Renal pelvis (tissue), 12 donors: ENCODE measurements around the gene WASF3. TPM values are rescaled to one million over a fixed set of nuclear protein-coding genes. Genes with fewer than 3 reads are reported as not detected.

Source experiments
- DNase-seq: peaks from one replicate; pipeline ENCODE4 v3.0.0-alpha.2; 2013
- long read RNA-seq, 16 experiments: transcript quantifications; one replicate each; lab custom pipeline, GENCODE V29; 2026
- polyA plus RNA-seq, 3 donors: library from polyadenylated mRNA; unstranded; fragments of 120-200 nt; gene quantifications; one replicate each; pipeline ENCODE4 v1.2.1, GENCODE V29; 2013; ENCODE audit not compliant: insufficient read length in 3 of 3

WASF3 gene
- polyA plus RNA-seq, result 10 to 100 TPM; 41.4 to 54.2 (median 47.7) TPM
- long read RNA-seq, donor 1, full-length matches to known transcripts, result 2 of 2 reads
- long read RNA-seq, donor 1, partial matches to known transcripts, result 0 of 2 reads
- long read RNA-seq, donor 1, other reads (novel, unspliced or antisense), result 0 of 2 reads
- long read RNA-seq, donor 2, full-length matches to known transcripts, result 7 of 7 reads
- long read RNA-seq, donor 2, partial matches to known transcripts, result 0 of 7 reads
- long read RNA-seq, donor 2, other reads (novel, unspliced or antisense), result 0 of 7 reads
- long read RNA-seq, donor 3, full-length matches to known transcripts, result 4 of 73 reads
- long read RNA-seq, donor 3, partial matches to known transcripts, result 69 of 73 reads
- long read RNA-seq, donor 3, other reads (novel, unspliced or antisense), result 0 of 73 reads
- long read RNA-seq, donor 4, full-length matches to known transcripts, result 3 of 3 reads
- long read RNA-seq, donor 4, partial matches to known transcripts, result 0 of 3 reads
- long read RNA-seq, donor 4, other reads (novel, unspliced or antisense), result 0 of 3 reads
- long read RNA-seq, donor 5, full-length matches to known transcripts, result 2 of 19 reads
- long read RNA-seq, donor 5, partial matches to known transcripts, result 17 of 19 reads
- long read RNA-seq, donor 5, other reads (novel, unspliced or antisense), result 0 of 19 reads
- long read RNA-seq, donor 6, full-length matches to known transcripts, result 3 of 106 reads
- long read RNA-seq, donor 6, partial matches to known transcripts, result 103 of 106 reads
- long read RNA-seq, donor 6, other reads (novel, unspliced or antisense), result 0 of 106 reads
- long read RNA-seq, donor 7, full-length matches to known transcripts, result 3 of 23 reads
- long read RNA-seq, donor 7, partial matches to known transcripts, result 20 of 23 reads
- long read RNA-seq, donor 7, other reads (novel, unspliced or antisense), result 0 of 23 reads
- long read RNA-seq, donor 8, result 0 reads
- long read RNA-seq, donor 9, full-length matches to known transcripts, result 6 of 18 reads
- long read RNA-seq, donor 9, partial matches to known transcripts, result 12 of 18 reads
- long read RNA-seq, donor 9, other reads (novel, unspliced or antisense), result 0 of 18 reads
- long read RNA-seq, donor 10, full-length matches to known transcripts, result 5 of 26 reads
- long read RNA-seq, donor 10, partial matches to known transcripts, result 21 of 26 reads
- long read RNA-seq, donor 10, other reads (novel, unspliced or antisense), result 0 of 26 reads
- long read RNA-seq, donor 11, full-length matches to known transcripts, result 5 of 5 reads
- long read RNA-seq, donor 11, partial matches to known transcripts, result 0 of 5 reads
- long read RNA-seq, donor 11, other reads (novel, unspliced or antisense), result 0 of 5 reads
- long read RNA-seq, donor 12, full-length matches to known transcripts, result 5 of 5 reads
- long read RNA-seq, donor 12, partial matches to known transcripts, result 0 of 5 reads
- long read RNA-seq, donor 12, other reads (novel, unspliced or antisense), result 0 of 5 reads
- long read RNA-seq, donor 13, full-length matches to known transcripts, result 1 of 49 reads
- long read RNA-seq, donor 13, partial matches to known transcripts, result 48 of 49 reads
- long read RNA-seq, donor 13, other reads (novel, unspliced or antisense), result 0 of 49 reads
- long read RNA-seq, donor 14, result 0 reads
- long read RNA-seq, donor 15, full-length matches to known transcripts, result 8 of 8 reads
- long read RNA-seq, donor 15, partial matches to known transcripts, result 0 of 8 reads
- long read RNA-seq, donor 15, other reads (novel, unspliced or antisense), result 0 of 8 reads
- long read RNA-seq, donor 16, full-length matches to known transcripts, result 1 of 1 reads
- long read RNA-seq, donor 16, partial matches to known transcripts, result 0 of 1 reads
- long read RNA-seq, donor 16, other reads (novel, unspliced or antisense), result 0 of 1 reads

GRCh38 chr13:26557393-26558073, at the start of gene WASF3:
Gene WASF3 (plus strand): TSS chr13:26557683. CDS start chr13:26642271, 84,588 bp downstream.
- DNase-seq, result peak; percentile 95

- DNase-seq, result no peak
Observed at GRCh38 chr13:26508885-26509284, 48.6 kb upstream of the WASF3 start.

GRCh38 chr13:26509491-26509890, 48.0 kb upstream of the WASF3 start:
- no peak for DNase-seq

GRCh38 chr13:26513931-26514330, 43.6 kb upstream of the WASF3 start:
- no peak for DNase-seq

GRCh38 chr13:26515721-26516120, 41.8 kb upstream of the WASF3 start:
- DNase-seq, result no peak

- no peak for DNase-seq
Observed at GRCh38 chr13:26517936-26518335, 39.5 kb upstream of the WASF3 start.

- no peak for DNase-seq
Observed at GRCh38 chr13:26518451-26518959, 39.0 kb upstream of the WASF3 start.

- no peak for DNase-seq
Observed at GRCh38 chr13:26522571-26522970, 34.9 kb upstream of the WASF3 start.

- DNase-seq, result no peak
Observed at GRCh38 chr13:26523007-26523406, 34.5 kb upstream of the WASF3 start.

- DNase-seq, result no peak
Observed at GRCh38 chr13:26525528-26525927, 32.0 kb upstream of the WASF3 start.

- no peak for DNase-seq
Observed at GRCh38 chr13:26526702-26527216, 30.7 kb upstream of the WASF3 start.

- DNase-seq, result no peak
Observed at GRCh38 chr13:26528527-26528926, 29.0 kb upstream of the WASF3 start.

GRCh38 chr13:26529441-26529840, 28.0 kb upstream of the WASF3 start:
- peak; percentile 74 for DNase-seq

- no peak for DNase-seq
Observed at GRCh38 chr13:26531742-26532141, 25.7 kb upstream of the WASF3 start.

- no peak for DNase-seq
Observed at GRCh38 chr13:26534036-26534726, 23.3 kb upstream of the WASF3 start.

- no peak for DNase-seq
Observed at GRCh38 chr13:26538363-26539317, 18.8 kb upstream of the WASF3 start.

- no peak for DNase-seq
Observed at GRCh38 chr13:26539738-26540292, 17.7 kb upstream of the WASF3 start.
